ENCODE data around the gene ITGA11.

Gene ITGA11, protein sequence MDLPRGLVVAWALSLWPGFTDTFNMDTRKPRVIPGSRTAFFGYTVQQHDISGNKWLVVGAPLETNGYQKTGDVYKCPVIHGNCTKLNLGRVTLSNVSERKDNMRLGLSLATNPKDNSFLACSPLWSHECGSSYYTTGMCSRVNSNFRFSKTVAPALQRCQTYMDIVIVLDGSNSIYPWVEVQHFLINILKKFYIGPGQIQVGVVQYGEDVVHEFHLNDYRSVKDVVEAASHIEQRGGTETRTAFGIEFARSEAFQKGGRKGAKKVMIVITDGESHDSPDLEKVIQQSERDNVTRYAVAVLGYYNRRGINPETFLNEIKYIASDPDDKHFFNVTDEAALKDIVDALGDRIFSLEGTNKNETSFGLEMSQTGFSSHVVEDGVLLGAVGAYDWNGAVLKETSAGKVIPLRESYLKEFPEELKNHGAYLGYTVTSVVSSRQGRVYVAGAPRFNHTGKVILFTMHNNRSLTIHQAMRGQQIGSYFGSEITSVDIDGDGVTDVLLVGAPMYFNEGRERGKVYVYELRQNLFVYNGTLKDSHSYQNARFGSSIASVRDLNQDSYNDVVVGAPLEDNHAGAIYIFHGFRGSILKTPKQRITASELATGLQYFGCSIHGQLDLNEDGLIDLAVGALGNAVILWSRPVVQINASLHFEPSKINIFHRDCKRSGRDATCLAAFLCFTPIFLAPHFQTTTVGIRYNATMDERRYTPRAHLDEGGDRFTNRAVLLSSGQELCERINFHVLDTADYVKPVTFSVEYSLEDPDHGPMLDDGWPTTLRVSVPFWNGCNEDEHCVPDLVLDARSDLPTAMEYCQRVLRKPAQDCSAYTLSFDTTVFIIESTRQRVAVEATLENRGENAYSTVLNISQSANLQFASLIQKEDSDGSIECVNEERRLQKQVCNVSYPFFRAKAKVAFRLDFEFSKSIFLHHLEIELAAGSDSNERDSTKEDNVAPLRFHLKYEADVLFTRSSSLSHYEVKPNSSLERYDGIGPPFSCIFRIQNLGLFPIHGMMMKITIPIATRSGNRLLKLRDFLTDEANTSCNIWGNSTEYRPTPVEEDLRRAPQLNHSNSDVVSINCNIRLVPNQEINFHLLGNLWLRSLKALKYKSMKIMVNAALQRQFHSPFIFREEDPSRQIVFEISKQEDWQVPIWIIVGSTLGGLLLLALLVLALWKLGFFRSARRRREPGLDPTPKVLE

DNA sequence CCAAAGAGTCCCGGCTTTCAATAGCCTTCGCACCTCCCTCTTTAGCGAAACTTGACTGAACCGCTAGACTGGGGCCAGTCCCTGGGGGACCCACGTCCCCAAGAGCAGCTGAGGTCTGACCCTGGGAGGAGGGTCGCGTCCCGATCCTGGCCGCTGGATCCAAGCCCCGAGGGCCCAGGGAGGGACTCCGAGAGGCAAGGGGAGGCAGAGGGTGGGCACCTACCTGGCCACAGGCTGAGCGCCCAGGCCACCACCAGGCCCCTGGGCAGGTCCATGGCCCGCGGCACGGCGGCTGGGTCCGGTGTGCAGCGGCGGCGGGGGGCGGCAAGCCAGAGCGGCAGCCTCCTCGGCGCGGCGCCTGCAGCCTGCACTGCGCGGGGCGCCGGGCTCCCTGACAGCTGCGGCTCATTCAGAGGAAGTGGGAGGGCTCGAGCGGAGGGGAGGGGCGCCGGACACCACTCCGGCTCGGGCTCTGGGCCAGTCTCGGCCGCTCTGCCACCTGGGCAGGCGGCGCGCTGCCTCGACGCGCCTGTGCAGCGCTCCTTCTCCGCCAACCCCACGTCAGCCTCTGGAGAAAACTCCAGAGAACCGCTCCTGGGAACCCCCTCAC, at the start of gene ITGA11:
TSS of gene ITGA11 (minus strand) at position 372 of the 610 bp plus-strand sequence. CDS start at position 275, 97 bp downstream.
- DNase-seq (ENCODE audit: low spot score), result peak; percentile 70
- TF ChIP-seq, protein P1, sequence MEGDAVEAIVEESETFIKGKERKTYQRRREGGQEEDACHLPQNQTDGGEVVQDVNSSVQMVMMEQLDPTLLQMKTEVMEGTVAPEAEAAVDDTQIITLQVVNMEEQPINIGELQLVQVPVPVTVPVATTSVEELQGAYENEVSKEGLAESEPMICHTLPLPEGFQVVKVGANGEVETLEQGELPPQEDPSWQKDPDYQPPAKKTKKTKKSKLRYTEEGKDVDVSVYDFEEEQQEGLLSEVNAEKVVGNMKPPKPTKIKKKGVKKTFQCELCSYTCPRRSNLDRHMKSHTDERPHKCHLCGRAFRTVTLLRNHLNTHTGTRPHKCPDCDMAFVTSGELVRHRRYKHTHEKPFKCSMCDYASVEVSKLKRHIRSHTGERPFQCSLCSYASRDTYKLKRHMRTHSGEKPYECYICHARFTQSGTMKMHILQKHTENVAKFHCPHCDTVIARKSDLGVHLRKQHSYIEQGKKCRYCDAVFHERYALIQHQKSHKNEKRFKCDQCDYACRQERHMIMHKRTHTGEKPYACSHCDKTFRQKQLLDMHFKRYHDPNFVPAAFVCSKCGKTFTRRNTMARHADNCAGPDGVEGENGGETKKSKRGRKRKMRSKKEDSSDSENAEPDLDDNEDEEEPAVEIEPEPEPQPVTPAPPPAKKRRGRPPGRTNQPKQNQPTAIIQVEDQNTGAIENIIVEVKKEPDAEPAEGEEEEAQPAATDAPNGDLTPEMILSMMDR (IDR thresholded peaks at IDR 0.05; ENCODE audit: extremely low read depth, missing control alignments), result no peak

DNA sequence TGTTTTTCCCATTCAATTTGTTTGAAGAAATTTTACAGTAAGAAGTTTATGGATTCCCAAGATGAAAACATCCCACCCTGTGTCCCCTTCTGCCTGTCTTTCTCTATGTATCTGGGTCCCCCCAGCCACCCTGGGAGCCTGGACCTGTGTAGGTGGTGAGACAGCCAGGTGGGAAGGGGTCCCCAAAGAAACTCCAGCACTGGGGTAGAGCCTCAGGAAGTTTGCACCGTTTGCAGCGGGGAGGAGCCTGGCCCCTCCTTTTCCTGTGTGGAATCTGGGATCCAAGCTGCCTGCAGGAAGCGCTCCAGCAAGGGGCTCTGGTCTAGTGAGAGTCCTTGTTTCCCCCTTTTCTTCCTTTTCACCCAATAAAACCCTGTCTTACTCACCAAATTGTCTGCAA, 49.4 kb upstream of the ITGA11 start:
- DNase-seq (ENCODE audit: low spot score), result no peak
- TF ChIP-seq, protein P1 (IDR thresholded peaks at IDR 0.05; ENCODE audit: extremely low read depth, missing control alignments), result no peak

DNA sequence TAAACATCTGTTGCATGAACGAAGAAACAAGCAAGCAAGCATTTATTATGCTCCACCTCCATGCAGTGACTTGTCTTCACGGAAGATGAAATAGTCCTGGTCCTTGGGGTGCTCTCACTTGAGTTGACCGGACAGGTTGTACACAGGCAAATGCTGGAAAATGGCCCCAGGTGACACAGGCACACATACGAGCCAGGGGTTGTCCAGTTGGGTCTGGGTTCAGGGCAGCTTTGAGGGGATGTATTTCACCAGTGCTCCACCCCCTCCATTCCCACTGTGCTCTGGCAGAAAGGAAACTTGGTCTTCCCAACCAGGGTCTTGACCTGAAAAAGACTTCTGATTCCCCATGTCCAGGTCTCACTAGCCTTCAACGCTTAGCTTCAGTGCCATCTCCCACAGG, 48.3 kb upstream of the ITGA11 start:
- TF ChIP-seq, protein P1 (IDR thresholded peaks at IDR 0.05; ENCODE audit: extremely low read depth, missing control alignments), result no peak
- no peak for DNase-seq (ENCODE audit: low spot score)

DNA sequence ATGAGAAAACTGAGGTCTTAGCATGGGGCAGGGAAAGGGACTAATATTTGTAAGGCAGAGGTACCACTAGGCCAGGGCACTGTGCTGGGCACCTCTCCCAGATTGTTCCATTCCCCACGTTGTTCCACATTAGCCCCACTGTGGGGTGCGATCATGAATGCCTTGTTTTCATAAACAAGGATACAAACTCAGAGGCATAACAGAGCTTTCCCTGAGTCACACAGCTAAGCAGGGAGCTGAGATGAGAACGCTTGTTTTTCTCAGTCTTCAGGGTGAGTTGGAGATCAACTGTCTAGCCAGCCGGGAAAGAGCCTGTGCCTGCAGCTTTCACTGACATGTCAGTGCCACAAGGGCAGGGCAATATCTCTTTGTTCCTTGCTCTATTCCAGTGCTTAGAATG, 47.9 kb upstream of the ITGA11 start:
- DNase-seq (ENCODE audit: low spot score), result no peak
- TF ChIP-seq, protein P1 (IDR thresholded peaks at IDR 0.05; ENCODE audit: extremely low read depth, missing control alignments), result no peak

DNA sequence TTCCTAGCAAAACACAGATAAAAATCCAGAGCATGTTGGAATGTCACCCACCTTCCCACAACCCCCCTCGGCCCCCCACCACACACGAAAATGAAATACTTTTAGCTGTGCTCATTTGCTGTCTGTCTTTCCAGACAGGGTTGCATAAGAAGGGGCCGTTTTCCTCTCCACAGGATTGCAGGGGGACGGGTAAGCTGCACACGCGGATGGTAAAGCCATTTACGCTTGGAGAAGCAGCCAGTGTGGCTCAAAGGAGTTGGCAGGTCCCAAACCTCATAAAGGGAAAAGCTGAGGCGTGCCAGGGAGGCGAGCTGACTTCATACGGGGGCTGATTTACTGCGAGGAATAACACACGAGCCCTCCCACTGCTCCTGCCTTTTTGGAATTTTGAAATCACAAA, 47.4 kb upstream of the ITGA11 start:
- TF ChIP-seq, protein P1 (IDR thresholded peaks at IDR 0.05; ENCODE audit: extremely low read depth, missing control alignments), result no peak
- no peak for DNase-seq (ENCODE audit: low spot score)

DNA sequence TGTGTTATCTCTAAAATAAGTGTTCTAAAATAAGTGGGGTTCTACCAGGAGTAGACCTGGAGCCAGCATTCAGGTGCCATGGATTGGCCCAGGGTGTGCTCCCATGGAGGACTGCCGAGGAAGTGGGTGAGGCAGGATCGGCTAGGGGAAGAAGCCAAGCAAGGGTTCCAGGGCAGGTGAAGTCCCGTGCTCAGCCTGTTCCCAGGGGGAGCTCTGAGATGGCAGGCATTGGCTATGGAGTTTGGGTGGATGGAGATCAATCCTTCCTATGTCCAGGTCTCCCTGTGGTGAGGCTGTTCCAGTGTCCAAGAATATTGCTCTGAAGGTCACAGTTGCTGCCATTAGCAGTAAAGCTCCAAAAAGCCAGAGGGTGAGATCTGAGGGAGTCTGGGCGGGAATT, 46.9 kb upstream of the ITGA11 start:
- DNase-seq (ENCODE audit: low spot score), result no peak
- TF ChIP-seq, protein P1 (IDR thresholded peaks at IDR 0.05; ENCODE audit: extremely low read depth, missing control alignments), result no peak

Measured in GM20000 (cell line).